ENCODE results near the gene ZNHIT1.

ZNHIT1 gene

GRCh38 chr7:101232141-101232850, 14.3 kb downstream of the ZNHIT1 start:
- no peaks in the 10 kb centered on the region for H3K9me3 ChIP-seq (replicated peaks in 1 of 11)
- H3K4me2 ChIP-seq = no peak overlapping the region
- H3K27me3 ChIP-seq = no peaks in the 10 kb centered on the region
- peaks cover 0 to 73% (median 15%) of the 10 kb centered on the region in 11 experiments; a peak in 14 of 22 replicates for H4K20me1 ChIP-seq
- H3K36me3 ChIP-seq = peaks cover 19 to 69% (median 42%) of the 10 kb centered on the region in 11 experiments
- no peak overlapping the region for H3K27ac ChIP-seq
- H3K4me3 ChIP-seq = no peak overlapping the region
- H3K4me1 ChIP-seq = peaks cover 26 to 42% (median 37%) of the 10 kb centered on the region in 10 experiments
- no peak for TF ChIP-seq Cebpa-rat (IDR thresholded peaks at IDR 0.05)
- no peak overlapping the region for H3K9ac ChIP-seq

- no peak for TF ChIP-seq Cebpa-rat (IDR thresholded peaks at IDR 0.05)
- H3K4me3 ChIP-seq = no peak overlapping the region
Observed at GRCh38 chr7:101233907-101234547, 16.1 kb downstream of the ZNHIT1 start.

GRCh38 chr7:101234636-101235035, 16.7 kb downstream of the ZNHIT1 start:
- no peak for TF ChIP-seq Cebpa-rat (IDR thresholded peaks at IDR 0.05)
- Histone ChIP-seq H3K4me3 (no peak overlapping the region), H3K27ac (no peak overlapping the region), H3K4me1 (peaks cover 49 to 63% (median 57%) of the 10 kb centered on the region in 10 experiments), H3K36me3 (peaks cover 6 to 57% (median 23%) of the 10 kb centered on the region in 11 experiments; a peak in 21 of 22 replicates), H4K20me1 (peaks cover 0 to 75% (median 15%) of the 10 kb centered on the region in 11 experiments; a peak in 15 of 22 replicates), H3K4me2 (no peak overlapping the region; a peak in 2 of 22 replicates), H3K27me3 (no peaks in the 10 kb centered on the region), H3K9me3 (replicated peaks in 1 of 11) (no peaks in the 10 kb centered on the region), H3K9ac (no peak overlapping the region)

More at GRCh38 chr7:101233907-101234547, 16.1 kb downstream of the ZNHIT1 start:
- H3K9me3 ChIP-seq (replicated peaks in 1 of 11) = no peaks in the 10 kb centered on the region
- H3K27me3 ChIP-seq = no peaks in the 10 kb centered on the region
- H3K27ac ChIP-seq = no peak overlapping the region
- peaks cover 43 to 57% (median 51%) of the 10 kb centered on the region in 10 experiments for H3K4me1 ChIP-seq
- H3K9ac ChIP-seq = no peak overlapping the region
- peaks cover 11 to 58% (median 26%) of the 10 kb centered on the region in 11 experiments; a peak in 19 of 22 replicates for H3K36me3 ChIP-seq
- no peak overlapping the region for H3K4me2 ChIP-seq
- H4K20me1 ChIP-seq = peaks cover 0 to 75% (median 15%) of the 10 kb centered on the region in 11 experiments; a peak in 15 of 22 replicates

- Histone ChIP-seq H3K36me3 (peaks cover 9 to 58% (median 25%) of the 10 kb centered on the region in 11 experiments; a peak in 20 of 22 replicates), H3K27me3 (no peaks in the 10 kb centered on the region), H3K4me1 (peaks cover 53 to 65% (median 61%) of the 10 kb centered on the region in 10 experiments), H3K27ac (no peak overlapping the region), H3K4me3 (no peak overlapping the region), H3K9ac (peak overlapping the region in 2 of 11 experiments; percentile 63 to 84; a peak in 2 of 22 replicates), H4K20me1 (peaks cover 0 to 75% (median 15%) of the 10 kb centered on the region in 11 experiments; a peak in 15 of 22 replicates), H3K9me3 (replicated peaks in 1 of 11) (no peaks in the 10 kb centered on the region), H3K4me2 (peak overlapping the region in 9 of 11 experiments; percentile 90 to 100 (median 98); a peak in 15 of 22 replicates)
- TF ChIP-seq Cebpa-rat (IDR thresholded peaks at IDR 0.05) = no peak
Observed at GRCh38 chr7:101235050-101235449, 17.1 kb downstream of the ZNHIT1 start.

- H3K9ac ChIP-seq = peak overlapping the region in 5 of 11 experiments; percentile 48 to 84 (median 81); a peak in 8 of 22 replicates
- H3K4me2 ChIP-seq = peak overlapping the region in 10 of 11 experiments; percentile 90 to 100 (median 98); a peak in 20 of 22 replicates
- H3K4me3 ChIP-seq = peak overlapping the region in 2 of 10 experiments; percentile 46 to 60; a peak in 3 of 20 replicates
- H4K20me1 ChIP-seq = peaks cover 0 to 73% (median 15%) of the 10 kb centered on the region in 11 experiments; a peak in 15 of 22 replicates
- TF ChIP-seq Cebpa-rat (IDR thresholded peaks at IDR 0.05) = no peak
- H3K9me3 ChIP-seq (replicated peaks in 1 of 11) = no peaks in the 10 kb centered on the region
- no peaks in the 10 kb centered on the region for H3K27me3 ChIP-seq
- H3K4me1 ChIP-seq = peaks cover 55 to 65% (median 62%) of the 10 kb centered on the region in 10 experiments
- no peak overlapping the region for H3K27ac ChIP-seq
- peaks cover 13 to 63% (median 30%) of the 10 kb centered on the region in 11 experiments; a peak in 20 of 22 replicates for H3K36me3 ChIP-seq
Observed at GRCh38 chr7:101235522-101235921, 17.6 kb downstream of the ZNHIT1 start.

GRCh38 chr7:101236292-101236835, 18.4 kb downstream of the ZNHIT1 start:
- H3K9me3 ChIP-seq (replicated peaks in 1 of 11) = no peaks in the 10 kb centered on the region
- H3K27me3 ChIP-seq = no peaks in the 10 kb centered on the region
- H3K36me3 ChIP-seq = peaks cover 16 to 67% (median 34%) of the 10 kb centered on the region in 11 experiments; a peak in 20 of 22 replicates
- H3K4me2 ChIP-seq = peak overlapping the region; percentile 90 to 100 (median 98)
- peak overlapping the region in 4 of 11 experiments; percentile 11 to 64 (median 52); a peak in 4 of 22 replicates for H3K27ac ChIP-seq
- no peak for TF ChIP-seq Cebpa-rat (IDR thresholded peaks at IDR 0.05)
- H3K4me3 ChIP-seq = peak overlapping the region in 8 of 10 experiments; percentile 8 to 65 (median 55); a peak in 13 of 20 replicates
- peaks cover 58 to 67% (median 64%) of the 10 kb centered on the region in 10 experiments for H3K4me1 ChIP-seq
- H3K9ac ChIP-seq = peak overlapping the region in 10 of 11 experiments; percentile 2 to 84 (median 59); a peak in 16 of 22 replicates
- H4K20me1 ChIP-seq = peaks cover 0 to 70% (median 18%) of the 10 kb centered on the region in 11 experiments; a peak in 13 of 22 replicates

GRCh38 chr7:101237206-101238067, 19.5 kb downstream of the ZNHIT1 start, which contains the start of gene CLDN15:
TSS of gene CLDN15 (minus strand) at chr7:101237802. CDS start at chr7:101237581, 221 bp downstream.
- peaks cover 0 to 67% (median 19%) of the 10 kb centered on the region in 11 experiments; a peak in 13 of 22 replicates for H4K20me1 ChIP-seq
- no peak for TF ChIP-seq Cebpa-rat (IDR thresholded peaks at IDR 0.05)
- H3K36me3 ChIP-seq = peaks cover 12 to 64% (median 28%) of the 10 kb centered on the region in 11 experiments; a peak in 19 of 22 replicates
- no peaks in the 10 kb centered on the region for H3K27me3 ChIP-seq
- H3K4me3 ChIP-seq = peak within 1 kb of the TSS in 8 of 10 experiments; percentile 45 to 65 (median 56); a peak in 16 of 20 replicates
- no peaks in the 10 kb centered on the region for H3K9me3 ChIP-seq (replicated peaks in 1 of 11)
- H3K27ac ChIP-seq = peak within 1 kb of the TSS in 10 of 11 experiments; percentile 53 to 90 (median 80); a peak in 19 of 22 replicates
- H3K4me2 ChIP-seq = peak within 1 kb of the TSS; percentile 90 to 100 (median 98)
- peaks cover 67 to 77% (median 74%) of the 10 kb centered on the region in 10 experiments for H3K4me1 ChIP-seq
- H3K9ac ChIP-seq = peak within 1 kb of the TSS; percentile 64 to 84 (median 75); a peak in 21 of 22 replicates
